WI38 (cell line): ENCODE results near the gene LIF.
"Not testable (repeated sequence)": the region's sequence is repeated elsewhere in the genome, so short reads cannot be mapped to it uniquely, and the experiment has no call there.

ENCODE experiments used
- H3K4me3 ChIP-seq: 2 replicates; pipeline ENCODE4 v1.5.1; 2011; ENCODE audit warnings: low read depth, mild to moderate bottlenecking, control low read depth, low read length
- TF ChIP-seq, protein P1 (sequence below): IDR thresholded peaks from 2 replicates; pipeline ENCODE4 v1.5.1; 2012; ENCODE audit warnings: low read depth, mild to moderate bottlenecking, control low read depth, low read length

Gene LIF

DNA sequence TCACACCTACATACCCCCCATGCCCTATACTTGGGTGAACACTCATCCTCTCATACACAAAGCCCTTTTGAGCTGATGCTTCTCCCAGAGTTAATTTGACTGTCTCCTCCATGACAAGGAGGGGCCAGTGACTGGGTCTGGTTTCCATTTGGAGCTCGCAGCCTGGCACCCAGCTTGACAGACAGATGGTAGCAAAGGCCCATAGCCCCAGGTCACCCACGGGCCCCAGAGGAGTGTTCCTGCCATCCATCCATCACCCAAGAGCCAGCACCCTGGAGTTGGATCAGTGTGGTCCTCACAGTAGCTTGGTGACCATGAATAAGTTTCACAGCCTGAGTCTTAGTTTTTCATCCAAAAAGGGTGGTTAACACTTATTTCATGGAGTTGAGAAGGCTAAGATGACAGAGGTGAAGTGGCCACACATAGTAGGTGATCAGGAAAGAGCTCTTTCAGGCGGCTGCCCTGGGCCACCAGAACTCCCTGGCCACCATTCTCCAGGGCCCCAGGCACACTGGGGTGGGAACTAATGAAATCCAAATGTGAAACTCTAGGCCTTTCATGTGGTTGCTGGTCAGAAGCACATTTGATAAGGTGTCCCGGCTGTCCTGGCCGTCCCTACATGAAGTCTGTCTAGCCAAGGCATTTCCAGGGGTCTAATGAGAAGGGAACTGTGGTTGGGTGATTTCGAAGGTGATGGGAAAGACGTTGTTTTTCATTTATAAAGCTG, 42.4 kb downstream of the LIF start:
- no peak overlapping the region for H3K4me3 ChIP-seq
- TF ChIP-seq, protein P1, sequence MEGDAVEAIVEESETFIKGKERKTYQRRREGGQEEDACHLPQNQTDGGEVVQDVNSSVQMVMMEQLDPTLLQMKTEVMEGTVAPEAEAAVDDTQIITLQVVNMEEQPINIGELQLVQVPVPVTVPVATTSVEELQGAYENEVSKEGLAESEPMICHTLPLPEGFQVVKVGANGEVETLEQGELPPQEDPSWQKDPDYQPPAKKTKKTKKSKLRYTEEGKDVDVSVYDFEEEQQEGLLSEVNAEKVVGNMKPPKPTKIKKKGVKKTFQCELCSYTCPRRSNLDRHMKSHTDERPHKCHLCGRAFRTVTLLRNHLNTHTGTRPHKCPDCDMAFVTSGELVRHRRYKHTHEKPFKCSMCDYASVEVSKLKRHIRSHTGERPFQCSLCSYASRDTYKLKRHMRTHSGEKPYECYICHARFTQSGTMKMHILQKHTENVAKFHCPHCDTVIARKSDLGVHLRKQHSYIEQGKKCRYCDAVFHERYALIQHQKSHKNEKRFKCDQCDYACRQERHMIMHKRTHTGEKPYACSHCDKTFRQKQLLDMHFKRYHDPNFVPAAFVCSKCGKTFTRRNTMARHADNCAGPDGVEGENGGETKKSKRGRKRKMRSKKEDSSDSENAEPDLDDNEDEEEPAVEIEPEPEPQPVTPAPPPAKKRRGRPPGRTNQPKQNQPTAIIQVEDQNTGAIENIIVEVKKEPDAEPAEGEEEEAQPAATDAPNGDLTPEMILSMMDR = no peak

DNA sequence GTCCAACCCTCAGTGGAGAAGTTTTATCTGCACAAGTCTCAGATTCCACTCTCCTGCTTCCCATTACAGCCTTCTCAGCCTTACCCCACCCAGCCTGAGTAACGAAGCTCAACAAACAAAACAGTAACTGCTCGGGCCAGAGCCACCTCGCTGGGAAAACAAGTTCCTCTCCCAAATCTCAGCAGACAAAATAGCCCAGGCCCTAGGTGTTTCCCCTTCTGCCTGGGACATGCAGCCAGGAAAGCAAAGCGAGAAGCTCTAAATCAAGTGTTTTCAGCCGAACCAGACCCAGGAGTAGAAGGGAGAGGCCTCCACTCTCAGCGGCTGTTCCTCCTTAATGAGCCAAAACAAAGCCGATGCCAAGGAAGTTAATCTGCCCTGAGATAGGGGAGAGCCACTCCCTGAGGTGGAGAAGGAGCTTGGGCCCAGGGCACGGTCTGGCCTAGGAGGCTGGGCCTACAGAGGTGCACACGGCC, 44.0 kb downstream of the LIF start:
- TF ChIP-seq, protein P1 = no peak
- no peak overlapping the region for H3K4me3 ChIP-seq

DNA sequence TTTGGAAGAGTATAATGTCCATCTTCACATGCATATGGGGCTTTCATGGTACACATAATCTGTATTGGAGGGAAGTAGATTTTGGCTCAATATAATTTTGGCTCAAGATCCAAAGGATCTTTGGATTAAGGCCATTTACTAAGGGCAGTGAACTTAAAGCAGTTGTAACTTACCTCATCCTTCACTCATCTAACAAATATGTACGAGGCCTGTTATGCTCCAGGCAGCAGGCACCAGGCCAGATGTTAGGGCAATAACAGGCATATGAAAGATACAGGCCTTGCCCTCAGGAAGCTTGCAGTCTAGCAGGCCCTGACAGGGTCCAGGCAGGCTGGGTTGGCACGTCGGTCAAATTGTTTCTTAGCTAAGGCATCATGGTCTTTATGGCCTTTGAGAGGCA, 44.6 kb downstream of the LIF start:
- H3K4me3 ChIP-seq = no peak overlapping the region
- TF ChIP-seq, protein P1 = no peak

DNA sequence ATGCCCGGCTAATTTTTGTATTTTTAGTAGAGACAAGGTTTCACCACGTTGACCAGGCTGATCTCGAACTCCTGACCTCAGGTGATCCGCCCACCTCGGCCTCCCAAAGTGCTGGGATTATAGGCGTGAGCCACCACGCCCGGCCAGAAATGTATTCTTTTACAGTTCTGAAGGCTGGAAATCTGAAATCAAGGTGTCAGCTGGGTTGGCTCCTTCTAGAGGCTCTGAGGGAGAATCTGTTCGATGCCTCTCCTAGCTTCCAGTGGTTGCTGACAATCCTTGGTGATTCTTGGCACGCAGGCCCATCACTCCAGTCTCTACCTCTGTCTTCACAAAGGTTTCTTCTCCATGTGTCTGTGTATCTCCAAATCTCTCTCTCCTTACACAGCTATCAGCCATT, 45.7 kb downstream of the LIF start:
- not testable (repeated sequence) for H3K4me3 ChIP-seq

DNA sequence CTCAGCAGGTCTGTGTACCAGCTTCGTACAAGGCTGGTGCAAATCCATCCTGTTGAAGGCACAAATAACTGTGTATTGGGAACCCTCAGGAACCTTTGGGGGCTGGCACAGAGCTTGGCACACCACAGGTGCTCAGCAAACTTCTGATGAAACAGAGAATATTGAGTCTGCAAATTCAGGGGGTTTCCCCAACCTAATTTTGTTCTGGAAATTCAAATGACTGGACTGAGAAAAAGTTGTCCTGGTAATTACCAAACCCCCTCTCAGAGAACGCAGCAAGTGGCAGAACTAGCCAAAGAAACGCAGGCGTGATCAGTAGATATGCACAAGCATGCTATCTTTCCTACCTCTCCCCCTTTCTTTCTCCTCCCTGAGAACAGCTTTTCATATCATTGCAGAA, 47.6 kb downstream of the LIF start:
- H3K4me3 ChIP-seq = no peak overlapping the region
- TF ChIP-seq, protein P1 = no peak

DNA sequence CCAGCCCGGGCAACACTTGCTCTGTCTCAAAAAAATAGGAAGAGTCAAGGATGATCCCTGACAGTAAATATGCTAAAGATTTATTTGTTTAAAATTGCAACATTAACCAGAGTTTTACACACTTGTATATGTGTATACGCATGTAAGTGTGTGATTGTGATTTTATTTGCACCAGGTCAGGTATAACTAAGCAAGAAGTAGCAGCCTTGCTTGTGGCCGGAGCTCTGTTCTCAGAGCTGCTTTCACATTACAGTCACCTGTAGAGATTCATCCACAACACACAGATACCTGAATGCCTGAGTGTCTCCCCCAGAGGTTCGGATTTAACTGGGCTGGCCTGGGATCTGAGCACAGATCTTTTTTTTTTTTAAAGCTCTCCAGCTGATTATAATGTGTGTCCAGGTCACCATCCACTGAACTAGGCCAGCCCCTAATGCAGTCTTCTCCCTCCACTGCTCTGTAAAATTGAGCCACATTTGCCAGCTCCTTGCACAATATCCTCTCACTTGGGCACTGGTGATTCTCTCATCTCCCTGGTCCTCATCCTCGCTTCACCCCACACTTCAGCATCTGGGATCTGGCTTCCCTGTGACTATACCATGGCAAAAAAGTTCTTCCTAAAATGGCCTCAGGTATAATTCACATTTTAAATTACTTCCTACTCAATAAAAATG, 48.3 kb downstream of the LIF start:
- TF ChIP-seq, protein P1 = no peak
- H3K4me3 ChIP-seq = no peak overlapping the region

DNA sequence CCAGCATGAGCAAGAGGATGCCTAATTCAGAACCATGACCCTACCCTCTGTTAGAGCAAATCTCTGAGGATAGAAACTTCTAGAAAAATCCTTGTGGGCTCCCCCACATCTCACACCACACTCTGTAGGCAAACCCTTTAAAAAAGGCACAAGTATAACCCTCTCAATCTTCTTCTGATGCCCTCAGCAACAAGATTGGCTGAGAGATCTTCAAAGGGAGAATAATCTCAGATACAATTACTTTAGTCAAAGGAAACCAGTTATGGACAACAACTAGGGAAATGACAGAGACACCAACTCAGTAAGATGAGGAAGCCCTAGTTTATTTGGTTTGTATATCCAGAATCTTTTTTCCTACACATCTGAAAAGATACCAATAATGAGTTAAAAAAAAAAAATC, 49.2 kb downstream of the LIF start:
- H3K4me3 ChIP-seq = no peak overlapping the region
- TF ChIP-seq, protein P1 = no peak
